GM06990 (cell line): ENCODE results near the gene COL19A1.

ENCODE experiments used
- DNase-seq: peaks from one replicate; pipeline ENCODE4 v3.0.0-alpha.2; 2011; ENCODE audit not compliant: insufficient read length; ENCODE audit errors: extremely low read depth
- H3K27me3 ChIP-seq: replicated peaks from 2 replicates; pipeline ENCODE4 v1.6.0; 2011; ENCODE audit warnings: low read length; ENCODE audit not compliant: control insufficient read depth, insufficient read depth
- H3K36me3 ChIP-seq: 2 replicates; pipeline ENCODE4 v1.5.1; 2011; ENCODE audit warnings: low read length; ENCODE audit not compliant: control insufficient read depth, insufficient read depth
- H3K4me3 ChIP-seq: replicated peaks from 2 replicates; pipeline ENCODE4 v1.5.1; 2011; ENCODE audit warnings: low read depth, mild to moderate bottlenecking, control low read depth, low read length
- CTCF ChIP-seq: IDR thresholded peaks from 2 replicates; pipeline ENCODE4 v1.5.1; 2011; ENCODE audit warnings: low read length, control low read depth, mild to moderate bottlenecking, inconsistent platforms; ENCODE audit not compliant: insufficient read depth, poor library complexity, severe bottlenecking

Gene COL19A1

GRCh38 chr6:70180901-70181599, 314.7 kb downstream of the COL19A1 start:
- H3K27me3 ChIP-seq, result no peaks in the 10 kb centered on the region
- H3K36me3 ChIP-seq, result peaks cover 2% of the 10 kb centered on the region
- DNase-seq, result peak; percentile 8
- no peak overlapping the region for H3K4me3 ChIP-seq
- TF ChIP-seq CTCF, result no peak

GRCh38 chr6:70183538-70183937, 317.2 kb downstream of the COL19A1 start:
- H3K27me3 ChIP-seq, result no peaks in the 10 kb centered on the region
- peaks cover 3% of the 10 kb centered on the region; the same call in 1 of the 2 replicates for H3K36me3 ChIP-seq
- no peak overlapping the region for H3K4me3 ChIP-seq
- TF ChIP-seq CTCF, result no peak
- no peak for DNase-seq

DNA sequence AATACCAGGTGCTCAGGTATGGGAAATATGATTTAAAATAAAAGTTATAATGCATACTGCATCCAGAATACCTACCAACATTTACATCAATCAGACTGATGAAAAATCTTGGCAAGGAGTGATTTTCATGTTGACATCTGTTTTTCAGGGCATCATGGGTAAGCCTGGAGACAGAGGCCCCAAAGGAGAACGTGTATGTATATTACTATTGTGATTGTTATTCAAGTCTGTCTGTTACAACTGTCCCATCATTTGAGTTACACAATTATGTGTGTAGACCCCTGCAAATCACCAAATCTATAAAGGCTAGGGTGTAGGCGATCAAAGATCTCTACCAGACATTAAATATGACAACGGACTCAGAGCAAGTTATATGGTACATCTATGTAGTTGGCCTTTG, 318.4 kb downstream of the COL19A1 start:
- Histone ChIP-seq H3K4me3 (no peak overlapping the region), H3K36me3 (peaks cover 1% of the 10 kb centered on the region; the same call in 1 of the 2 replicates), H3K27me3 (no peaks in the 10 kb centered on the region)
- no peak for TF ChIP-seq CTCF
- no peak for DNase-seq

DNA sequence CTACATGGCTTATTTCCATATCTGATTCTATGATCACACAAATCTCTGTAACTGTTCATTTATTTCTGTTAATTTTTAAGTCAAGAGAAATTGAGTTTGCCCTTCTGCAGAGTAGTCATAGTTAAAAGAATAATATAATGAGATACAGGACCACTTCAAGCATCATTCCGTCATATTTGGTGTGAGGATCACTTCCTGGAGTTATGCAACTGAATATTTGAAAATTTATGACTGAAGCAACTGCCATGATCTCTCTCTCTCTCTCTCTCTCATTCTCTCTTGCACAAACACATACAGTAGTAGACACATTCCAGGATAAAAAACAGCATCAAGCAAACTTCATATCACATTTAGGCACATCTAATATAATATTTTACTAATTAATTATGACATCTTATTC, 320.1 kb downstream of the COL19A1 start:
- no peak for DNase-seq
- no peak for TF ChIP-seq CTCF
- Histone ChIP-seq H3K36me3 (peaks cover 1% of the 10 kb centered on the region; the same call in 1 of the 2 replicates), H3K4me3 (no peak overlapping the region), H3K27me3 (no peaks in the 10 kb centered on the region)

GRCh38 chr6:70188202-70188601, 321.8 kb downstream of the COL19A1 start:
- Histone ChIP-seq H3K36me3 (peaks cover 1% of the 10 kb centered on the region; the same call in 1 of the 2 replicates), H3K27me3 (no peaks in the 10 kb centered on the region), H3K4me3 (no peak overlapping the region)
- DNase-seq, result no peak
- no peak for TF ChIP-seq CTCF
